Measurements from ENCODE around the gene WDR75. TPM values are rescaled to one million over a fixed set of nuclear protein-coding genes. Genes with fewer than 3 reads are reported as not detected.

Gene WDR75
- polyA plus RNA-seq, 3 donors from 2014 or later = 2.2 to 12.5 (median 8.1) TPM

GRCh38 chr2:189512879-189513278 is 71.6 kb downstream of the WDR75 start:
- Mint-ChIP-seq H3K4me1 (no peaks in the 10 kb centered on the region), H3K27ac (no peak overlapping the region), H3K9me3 (peaks cover 0 to 4% (median 0%) of the 10 kb centered on the region in 6 donors), H3K36me3 (peaks cover 0 to 3% (median 0%) of the 10 kb centered on the region in 3 donors), H3K27me3 (ENCODE audit: low read depth in 3 of 3) (peaks cover 0 to 2% (median 1%) of the 10 kb centered on the region in 3 donors), H3K4me3 (no peak overlapping the region)
- no peak for DNase-seq

GRCh38 chr2:189514104-189514503 is 72.8 kb downstream of the WDR75 start:
- no peak for DNase-seq
- no peaks in the 10 kb centered on the region for H3K4me1 Mint-ChIP-seq
- H3K27me3 Mint-ChIP-seq (ENCODE audit: low read depth in 3 of 3) = peaks cover 0 to 4% (median under 1%) of the 10 kb centered on the region in 3 donors
- no peak overlapping the region for H3K4me3 Mint-ChIP-seq
- H3K27ac Mint-ChIP-seq = no peak overlapping the region
- H3K9me3 Mint-ChIP-seq = peaks cover 0 to 3% (median 0%) of the 10 kb centered on the region in 6 donors
- H3K36me3 Mint-ChIP-seq = no peaks in the 10 kb centered on the region

GRCh38 chr2:189515264-189515663 is 74.0 kb downstream of the WDR75 start:
- no peak overlapping the region for H3K4me3 Mint-ChIP-seq
- peaks cover 0 to 4% (median 0%) of the 10 kb centered on the region in 3 donors for H3K27me3 Mint-ChIP-seq (ENCODE audit: low read depth in 3 of 3)
- H3K36me3 Mint-ChIP-seq = no peaks in the 10 kb centered on the region
- DNase-seq = no peak
- no peak overlapping the region for H3K27ac Mint-ChIP-seq
- H3K9me3 Mint-ChIP-seq = no peaks in the 10 kb centered on the region
- H3K4me1 Mint-ChIP-seq = no peaks in the 10 kb centered on the region

- H3K27ac Mint-ChIP-seq = no peak overlapping the region
- no peaks in the 10 kb centered on the region for H3K4me1 Mint-ChIP-seq
- DNase-seq = no peak
- no peak overlapping the region for H3K4me3 Mint-ChIP-seq
- peaks cover 0 to 4% (median 0%) of the 10 kb centered on the region in 3 donors for H3K27me3 Mint-ChIP-seq (ENCODE audit: low read depth in 3 of 3)
- H3K9me3 Mint-ChIP-seq = no peaks in the 10 kb centered on the region
- H3K36me3 Mint-ChIP-seq = no peaks in the 10 kb centered on the region
Measured at GRCh38 chr2:189516546-189516945, 75.3 kb downstream of the WDR75 start.

GRCh38 chr2:189517847-189518535 is 76.7 kb downstream of the WDR75 start:
- no peak overlapping the region for H3K4me3 Mint-ChIP-seq
- no peaks in the 10 kb centered on the region for H3K36me3 Mint-ChIP-seq
- H3K27me3 Mint-ChIP-seq (ENCODE audit: low read depth in 3 of 3) = peaks cover 0 to 4% (median 0%) of the 10 kb centered on the region in 3 donors
- no peaks in the 10 kb centered on the region for H3K4me1 Mint-ChIP-seq
- H3K9me3 Mint-ChIP-seq = peaks cover 0 to 2% (median 0%) of the 10 kb centered on the region in 6 donors
- no peak overlapping the region for H3K27ac Mint-ChIP-seq
- DNase-seq = no peak

- Mint-ChIP-seq H3K4me1 (no peaks in the 10 kb centered on the region), H3K36me3 (no peaks in the 10 kb centered on the region), H3K27ac (no peak overlapping the region), H3K27me3 (ENCODE audit: low read depth in 3 of 3) (peaks cover 0 to 4% (median 0%) of the 10 kb centered on the region in 3 donors), H3K9me3 (peaks cover 0 to 2% (median 0%) of the 10 kb centered on the region in 6 donors), H3K4me3 (no peak overlapping the region)
- no peak for DNase-seq
Measured at GRCh38 chr2:189519631-189520387, 78.5 kb downstream of the WDR75 start.

GRCh38 chr2:189521699-189522434 is 80.6 kb downstream of the WDR75 start:
- Mint-ChIP-seq H3K4me3 (no peak overlapping the region), H3K36me3 (no peaks in the 10 kb centered on the region), H3K27me3 (ENCODE audit: low read depth in 3 of 3) (peaks cover 0 to 4% (median 2%) of the 10 kb centered on the region in 3 donors), H3K9me3 (peaks cover 0 to 2% (median 0%) of the 10 kb centered on the region in 6 donors), H3K27ac (no peak overlapping the region), H3K4me1 (no peaks in the 10 kb centered on the region)
- DNase-seq = no peak

- Mint-ChIP-seq H3K4me1 (no peaks in the 10 kb centered on the region), H3K27ac (no peak overlapping the region), H3K27me3 (ENCODE audit: low read depth in 3 of 3) (peaks cover 0 to 4% (median 2%) of the 10 kb centered on the region in 3 donors), H3K9me3 (peaks cover 0 to 2% (median 0%) of the 10 kb centered on the region in 6 donors), H3K4me3 (no peak overlapping the region), H3K36me3 (no peaks in the 10 kb centered on the region)
- no peak for DNase-seq
Measured at GRCh38 chr2:189522435-189523151, 81.3 kb downstream of the WDR75 start.

- Mint-ChIP-seq H3K4me3 (no peak overlapping the region), H3K27me3 (ENCODE audit: low read depth in 3 of 3) (peaks cover 0 to 5% (median 2%) of the 10 kb centered on the region in 3 donors), H3K9me3 (peaks cover 0 to 2% (median 0%) of the 10 kb centered on the region in 6 donors), H3K27ac (no peak overlapping the region), H3K4me1 (no peaks in the 10 kb centered on the region), H3K36me3 (no peaks in the 10 kb centered on the region)
- no peak for DNase-seq
Measured at GRCh38 chr2:189524746-189525145, 83.5 kb downstream of the WDR75 start.

Other genes with a start within 250 kb of the WDR75 start
- gene SLC40A1, start 139.3 kb downstream of the WDR75 start, polyA plus RNA-seq = 1 to 10 TPM; 2.3 to 6.5 (median 5.0) TPM
- gene ASNSD1, start 220.0 kb downstream of the WDR75 start, polyA plus RNA-seq = 10 to 100 TPM; 32.1 to 46.1 (median 33.2) TPM
- 1 to 10 TPM; 5.7 to 9.2 (median 8.9) TPM for gene ANKAR, start 233.2 kb downstream of the WDR75 start, polyA plus RNA-seq